Hippocampal formation (tissue), 2 donors: Measurements from ENCODE around the gene ZNF516.

Source experiments
- DNase-seq, 2 donors: peaks; one replicate each; lab custom pipeline; 2025; lab: John Stamatoyannopoulos, UW

The ZNF516 gene

DNA sequence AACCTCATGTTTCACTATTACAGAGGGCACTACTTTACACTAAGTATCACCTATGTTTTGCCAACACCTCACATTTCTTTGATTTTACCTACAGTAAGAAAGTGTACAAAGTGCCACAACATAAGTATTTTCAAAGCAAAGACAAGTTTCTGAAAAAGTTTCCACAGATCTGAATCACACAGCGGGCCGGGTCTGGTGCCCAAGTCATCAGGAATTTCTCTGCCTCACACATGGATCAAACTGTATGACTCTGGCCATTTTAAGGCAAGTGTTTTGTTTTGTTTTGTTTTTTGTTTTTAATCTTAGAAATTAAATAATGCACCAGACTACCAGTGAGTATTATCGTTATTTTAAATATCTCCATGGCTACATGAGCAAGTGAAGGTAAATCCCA lies 73.4 kb downstream of the ZNF516 start:
- DNase-seq: no peak

DNA sequence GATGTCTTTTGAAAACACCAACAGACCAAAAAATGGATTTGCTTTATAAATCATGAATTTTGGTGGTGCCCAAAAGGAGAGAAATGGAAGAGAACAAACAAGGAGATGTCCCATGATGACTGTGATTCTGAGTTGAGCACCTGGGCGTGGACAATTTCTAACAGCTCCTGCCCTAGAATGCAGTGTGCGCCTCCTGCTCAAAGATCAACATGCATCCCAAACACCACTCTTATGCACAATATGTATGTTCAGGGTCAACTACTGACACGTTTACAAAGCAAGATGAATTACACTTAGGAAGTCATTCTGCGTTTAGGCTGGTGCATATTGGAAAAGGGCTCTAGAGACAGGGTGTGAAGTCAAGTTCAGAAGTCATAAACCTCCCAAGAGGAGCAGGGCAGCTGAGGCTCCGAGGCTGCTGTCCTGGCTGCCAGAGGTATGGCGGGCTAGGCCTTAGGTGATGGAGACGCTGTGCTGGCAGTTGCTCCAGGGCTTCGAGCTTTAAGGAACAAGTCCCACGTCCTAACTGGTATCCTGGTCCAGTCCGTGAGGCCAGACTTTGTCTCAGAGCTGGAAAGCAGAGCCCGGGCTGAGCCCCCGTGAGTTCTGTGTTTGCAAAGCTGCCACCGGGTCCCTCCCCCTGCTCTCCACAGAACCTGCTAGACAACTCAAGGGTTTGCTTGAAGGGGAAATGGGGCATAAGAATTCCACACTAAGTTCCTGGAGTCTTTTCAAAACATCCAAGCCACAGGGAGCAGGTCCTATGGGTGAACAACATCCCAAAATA lies 74.0 kb downstream of the ZNF516 start:
- no peak for DNase-seq

- no peak for DNase-seq
Measured at GRCh38 chr18:76419811-76420210, 75.2 kb downstream of the ZNF516 start.

GRCh38 chr18:76416911-76417310 lies 78.1 kb downstream of the ZNF516 start:
- DNase-seq: no peak

- no peak for DNase-seq
Measured at GRCh38 chr18:76414936-76415621, 80.0 kb downstream of the ZNF516 start.

DNA sequence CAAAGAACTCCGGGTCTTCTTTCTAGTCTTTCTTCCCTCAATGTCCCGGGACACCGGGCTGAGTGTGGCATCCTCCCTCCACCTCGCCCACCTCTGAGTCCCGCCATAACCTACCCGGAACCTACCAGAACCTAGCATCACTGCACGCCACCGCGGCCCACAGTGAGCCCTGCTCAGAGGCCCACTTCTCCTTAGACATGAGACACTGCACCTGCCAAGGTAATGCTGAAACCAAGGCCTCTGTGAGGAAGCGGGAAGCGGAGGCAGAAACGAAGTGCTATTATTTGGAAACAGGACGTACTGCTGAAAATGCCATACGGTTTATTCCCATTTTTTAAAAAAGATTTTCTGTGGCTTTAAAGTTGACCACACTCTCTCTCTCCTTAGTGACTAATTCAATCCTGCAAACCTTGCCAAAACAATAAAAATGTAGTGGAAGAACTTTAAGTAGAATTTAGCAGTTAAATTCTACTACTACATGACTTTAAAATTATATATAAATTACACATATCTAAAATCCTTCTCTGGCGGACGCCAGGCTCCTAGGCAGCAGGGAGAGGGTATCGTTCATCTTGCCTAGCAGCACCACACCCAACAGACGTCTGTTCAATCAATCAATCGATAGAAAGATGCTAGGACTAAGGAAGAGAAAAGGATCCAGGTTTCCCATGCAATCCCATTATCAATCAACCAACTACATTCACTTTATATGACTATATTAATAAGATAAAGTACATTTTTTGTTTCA lies 82.0 kb downstream of the ZNF516 start:
- no peak for DNase-seq

DNA sequence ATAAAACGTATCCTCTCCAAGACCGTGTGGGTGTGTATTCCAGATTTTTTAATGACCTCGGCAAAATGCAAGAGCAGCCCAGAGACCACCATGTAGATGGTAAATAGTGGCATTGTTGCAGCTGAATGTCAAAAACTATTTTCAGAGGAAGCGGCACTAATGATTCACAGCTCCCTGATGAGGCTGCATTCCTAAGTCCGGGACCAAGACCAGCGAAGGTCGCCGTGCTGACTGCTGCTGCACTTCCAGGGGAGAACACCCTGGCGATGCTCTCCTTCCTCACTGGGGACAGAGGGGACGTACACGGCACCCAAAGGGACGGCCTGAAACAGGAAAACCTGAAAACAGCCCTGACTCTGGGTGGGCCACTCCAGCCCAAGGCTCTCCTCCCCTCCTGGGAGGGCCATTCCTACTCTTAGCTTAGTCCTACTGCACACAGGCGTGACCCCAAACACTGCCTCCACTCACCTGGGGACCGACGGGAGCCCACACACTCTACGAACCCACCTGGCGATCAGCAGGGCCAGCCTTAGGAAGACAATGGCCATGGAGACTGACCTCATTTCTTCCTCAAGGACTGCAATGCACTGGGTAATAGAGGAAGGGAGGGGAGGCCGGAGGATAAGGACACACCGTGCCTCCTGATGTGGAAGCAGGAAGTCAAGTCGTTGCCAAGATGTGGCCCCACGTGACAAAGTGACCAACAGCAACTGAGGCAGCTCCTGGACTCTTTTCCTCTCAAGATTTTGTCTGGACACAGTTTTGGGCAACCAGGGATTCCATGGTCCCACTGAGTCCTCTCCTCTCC lies 82.8 kb downstream of the ZNF516 start:
- DNase-seq: no peak

GRCh38 chr18:76410660-76411417 lies 84.2 kb downstream of the ZNF516 start:
- no peak for DNase-seq

DNA sequence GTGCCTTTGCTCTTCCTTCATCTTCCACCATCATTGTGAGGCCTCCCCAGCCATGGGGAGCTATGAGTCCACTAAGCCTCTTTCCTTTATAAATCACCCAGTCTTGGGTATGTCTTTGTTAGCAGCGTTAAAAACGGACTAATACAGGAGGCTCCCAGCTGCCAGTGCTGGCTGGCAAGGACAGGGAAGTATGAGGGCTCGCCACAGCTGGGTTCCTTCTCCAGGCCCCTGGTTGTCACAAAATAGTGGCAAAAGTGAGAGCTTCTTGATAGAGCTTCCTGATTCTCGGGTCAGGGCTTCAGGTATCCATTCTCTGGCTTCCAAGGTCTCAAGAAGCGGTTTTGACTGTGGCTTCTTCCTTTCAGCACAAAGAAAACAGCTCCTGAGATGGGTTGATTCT lies 85.0 kb downstream of the ZNF516 start:
- DNase-seq: no peak

GRCh38 chr18:76408480-76409067 lies 86.5 kb downstream of the ZNF516 start:
- no peak for DNase-seq

DNA sequence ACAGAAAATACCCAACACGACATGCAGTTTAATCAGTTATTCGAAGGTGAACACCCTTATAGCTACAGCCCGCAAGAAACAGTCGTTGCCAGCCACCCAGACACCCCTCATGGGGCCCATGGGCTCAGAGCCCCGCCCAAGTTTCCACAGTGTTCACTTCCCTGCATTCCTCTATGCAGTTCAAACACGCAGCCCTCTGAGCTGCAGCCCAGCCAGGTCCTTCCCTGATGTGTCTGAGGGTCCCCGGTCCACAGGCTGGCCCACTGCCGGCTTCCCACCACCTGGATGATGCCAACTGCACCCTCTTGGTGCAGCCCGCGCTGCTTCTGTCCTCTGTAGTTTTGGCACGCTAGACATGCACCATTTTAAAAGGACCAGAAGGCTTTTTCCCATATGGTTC lies 87.4 kb downstream of the ZNF516 start:
- DNase-seq: no peak

- no peak for DNase-seq
Measured at GRCh38 chr18:76406791-76407190, 88.3 kb downstream of the ZNF516 start.

DNA sequence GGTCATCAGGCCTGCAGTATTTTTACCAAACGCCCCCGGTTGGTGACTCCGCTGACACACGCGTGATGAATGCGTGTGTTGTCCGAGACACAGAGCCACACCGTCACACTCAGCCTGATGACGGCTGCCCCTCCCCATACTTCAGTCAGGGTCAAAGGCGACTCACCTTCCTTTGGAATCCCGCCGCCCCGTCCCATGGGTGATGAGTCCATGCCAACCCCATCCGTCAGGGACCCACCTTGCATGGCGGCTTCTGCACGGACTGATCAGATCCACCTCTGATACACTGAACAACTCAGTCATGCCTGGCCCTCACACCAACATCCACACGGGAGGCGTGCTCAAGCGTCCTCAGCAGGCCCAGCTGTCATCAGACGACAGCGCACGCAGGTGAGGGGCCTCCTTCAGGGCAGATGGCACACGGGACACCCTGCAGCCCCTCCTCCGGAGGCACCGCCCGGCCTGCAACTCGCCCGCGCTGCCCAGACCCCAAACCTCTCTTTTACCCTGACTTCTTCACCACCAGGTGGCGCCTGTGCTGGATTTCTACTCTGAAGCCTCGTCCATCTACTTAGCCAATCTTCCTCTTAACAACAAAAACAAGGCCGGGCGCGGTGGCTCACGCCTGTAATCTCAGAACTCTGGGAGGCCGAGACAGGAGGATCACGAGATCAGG lies 89.2 kb downstream of the ZNF516 start:
- DNase-seq: no peak

DNA sequence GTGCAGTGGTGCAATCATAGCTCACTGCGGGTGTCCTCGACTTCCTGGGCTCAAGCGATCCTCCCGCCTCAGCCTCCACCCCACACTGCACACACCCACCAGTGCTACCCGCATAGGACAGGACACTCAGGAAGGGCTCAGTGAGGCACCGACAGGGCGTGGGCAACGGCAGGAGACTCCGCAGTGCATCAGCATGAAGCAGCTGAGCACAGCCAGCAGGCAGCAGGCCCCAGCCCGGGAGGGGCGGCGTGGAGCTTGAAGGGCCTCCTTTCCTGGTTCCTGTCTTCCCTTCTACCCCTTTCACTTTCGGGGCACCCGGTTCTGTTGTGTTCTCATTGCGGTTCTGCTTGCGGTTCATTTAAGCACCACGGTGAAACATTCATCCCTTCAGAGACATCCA lies 89.8 kb downstream of the ZNF516 start:
- DNase-seq: no peak

- no peak for DNase-seq
Measured at GRCh38 chr18:76404345-76404831, 90.7 kb downstream of the ZNF516 start.

GRCh38 chr18:76402026-76402990 lies 92.7 kb downstream of the ZNF516 start:
- no peak for DNase-seq

GRCh38 chr18:76401498-76401897 lies 93.5 kb downstream of the ZNF516 start:
- DNase-seq: no peak

- no peak for DNase-seq
Measured at GRCh38 chr18:76399613-76400391, 95.2 kb downstream of the ZNF516 start.
